ENCODE results near the gene CSDE1. TPM values are rescaled to one million over a fixed set of nuclear protein-coding genes. Genes with fewer than 3 reads are reported as not detected.

Gene CSDE1
- polyA plus RNA-seq, 1 experiment = 188 TPM

DNA sequence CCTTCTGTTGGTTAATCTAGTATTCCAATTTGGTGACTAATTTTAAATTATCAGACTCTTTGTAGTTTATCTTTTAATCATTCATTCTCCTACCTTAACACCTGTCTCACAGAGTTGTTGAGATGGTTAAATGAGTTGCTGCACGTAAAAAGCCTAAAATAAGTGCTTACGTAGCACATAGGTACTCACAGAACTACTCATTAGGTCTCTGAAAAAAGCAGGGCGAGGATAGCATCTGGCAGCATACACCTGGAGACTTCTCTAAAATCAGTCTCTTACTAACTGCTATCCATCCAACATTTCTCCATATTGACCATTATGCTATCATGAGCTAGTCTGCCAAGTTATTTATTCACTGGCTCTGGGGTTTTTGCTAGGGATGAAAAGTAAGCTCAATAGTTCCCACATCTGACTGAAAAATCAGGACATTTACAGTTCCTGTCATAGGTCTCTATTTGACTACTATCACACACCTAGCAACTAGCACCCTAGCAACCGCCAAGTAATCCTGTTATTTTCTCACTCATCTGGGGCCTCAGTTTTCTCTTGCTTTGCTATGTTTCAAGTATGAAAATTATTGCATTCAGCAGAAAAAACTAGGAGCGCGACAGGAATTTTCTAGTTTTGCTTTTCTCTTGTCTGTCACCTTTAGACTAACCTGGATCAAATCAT lies 11.2 kb downstream of the CSDE1 start:
- Histone ChIP-seq H3K36me3 (ENCODE audit: control insufficient read depth, insufficient read depth, low read length) (peaks cover 3% of the 10 kb centered on the region; the same call in 1 of the 2 replicates), H3K4me3 (ENCODE audit: low read depth, low read length) (no peak overlapping the region), H3K27me3 (ENCODE audit: control insufficient read depth, insufficient read depth, low read length) (no peaks in the 10 kb centered on the region)
- no peak for TF ChIP-seq CTCF (IDR thresholded peaks at IDR 0.05; ENCODE audit: insufficient read depth, low read depth, low read length)
- no peak for DNase-seq (ENCODE audit: low read depth)
- POLR2A ChIA-PET = no interaction called here
- CTCF ChIA-PET = interaction anchor here (0.6 kb wide), 1 partner anchor 160 kb away, joined by 3 read pairs; no protein-coding TSS in a partner anchor

DNA sequence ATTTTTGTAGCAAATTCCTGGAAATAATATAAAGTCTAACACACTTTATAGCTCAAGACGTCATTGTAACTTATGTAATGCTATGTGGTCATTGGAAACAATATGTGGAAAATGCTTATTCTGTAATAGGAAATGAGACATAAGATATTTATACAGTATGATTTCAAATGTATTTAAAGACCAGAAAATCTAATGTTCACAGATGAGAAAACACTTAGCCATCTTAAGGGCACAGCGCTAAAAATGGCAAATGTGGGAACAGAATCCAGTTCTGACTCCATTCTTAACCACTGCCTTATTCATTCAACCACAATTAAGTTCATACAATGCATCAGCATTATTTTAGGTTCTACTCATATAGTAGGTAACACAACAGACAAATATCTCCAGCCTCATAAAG lies 12.5 kb downstream of the CSDE1 start:
- no peaks in the 10 kb centered on the region for H3K27me3 ChIP-seq (ENCODE audit: control insufficient read depth, insufficient read depth, low read length)
- H3K4me3 ChIP-seq (ENCODE audit: low read depth, low read length) = no peak overlapping the region
- ChIA-PET CTCF (interaction anchor here (0.7 kb wide), 1 partner anchor 456 kb away, joined by 5 read pairs; no protein-coding TSS in a partner anchor), POLR2A (no interaction called here)
- peaks cover 6% of the 10 kb centered on the region for H3K36me3 ChIP-seq (ENCODE audit: control insufficient read depth, insufficient read depth, low read length)
- no peak for DNase-seq (ENCODE audit: low read depth)
- no peak for TF ChIP-seq CTCF (IDR thresholded peaks at IDR 0.05; ENCODE audit: insufficient read depth, low read depth, low read length)

- H3K36me3 ChIP-seq (ENCODE audit: control insufficient read depth, insufficient read depth, low read length) = peaks cover 5% of the 10 kb centered on the region
- CTCF ChIA-PET = no interaction called here
- POLR2A ChIA-PET = no interaction called here
- TF ChIP-seq CTCF (IDR thresholded peaks at IDR 0.05; ENCODE audit: insufficient read depth, low read depth, low read length) = no peak
- H3K27me3 ChIP-seq (ENCODE audit: control insufficient read depth, insufficient read depth, low read length) = no peaks in the 10 kb centered on the region
- no peak for DNase-seq (ENCODE audit: low read depth)
- H3K4me3 ChIP-seq (ENCODE audit: low read depth, low read length) = no peak overlapping the region
Measured at GRCh38 chr1:114741963-114742746, 15.6 kb downstream of the CSDE1 start.

- POLR2A ChIA-PET = no interaction called here
- TF ChIP-seq CTCF (IDR thresholded peaks at IDR 0.05; ENCODE audit: insufficient read depth, low read depth, low read length) = no peak
- H3K36me3 ChIP-seq (ENCODE audit: control insufficient read depth, insufficient read depth, low read length) = peaks cover 8% of the 10 kb centered on the region
- DNase-seq (ENCODE audit: low read depth) = no peak
- no peak overlapping the region for H3K4me3 ChIP-seq (ENCODE audit: low read depth, low read length)
- CTCF ChIA-PET = no interaction called here
- H3K27me3 ChIP-seq (ENCODE audit: control insufficient read depth, insufficient read depth, low read length) = no peaks in the 10 kb centered on the region
Measured at GRCh38 chr1:114740331-114740730, 17.5 kb downstream of the CSDE1 start.

- Histone ChIP-seq H3K27me3 (ENCODE audit: control insufficient read depth, insufficient read depth, low read length) (no peaks in the 10 kb centered on the region), H3K4me3 (ENCODE audit: low read depth, low read length) (no peak overlapping the region), H3K36me3 (ENCODE audit: control insufficient read depth, insufficient read depth, low read length) (peaks cover 15% of the 10 kb centered on the region)
- ChIA-PET CTCF (interaction anchor here (1.4 kb wide), 1 partner anchor 17 kb away, joined by 7 read pairs; no protein-coding TSS in a partner anchor), POLR2A (no interaction called here)
- DNase-seq (ENCODE audit: low read depth) = no peak
- TF ChIP-seq CTCF (IDR thresholded peaks at IDR 0.05; ENCODE audit: insufficient read depth, low read depth, low read length) = no peak
Measured at GRCh38 chr1:114737314-114737849, 20.4 kb downstream of the CSDE1 start.

All from BJ (cell line).